PFSK-1 (cell line): ENCODE data around the gene CX3CL1.

Experiments
- FOXP2 ChIP-seq: optimal IDR thresholded peaks from 2 replicates; pipeline ENCODE3; 2011; ENCODE audit warnings: borderline replicate concordance, control low read depth, inconsistent platforms; ENCODE audit not compliant: insufficient read depth; ENCODE audit errors: extremely low read length, extremely low read depth
- POLR2AphosphoS5 ChIP-seq: IDR thresholded peaks from 2 replicates; pipeline ENCODE4 v1.6.1; 2012; ENCODE audit warnings: low read depth, mild to moderate bottlenecking, control low read depth, low read length, moderate library complexity
- SIN3A ChIP-seq: IDR thresholded peaks from 2 replicates; pipeline ENCODE4 v1.6.1; 2012; ENCODE audit warnings: mild to moderate bottlenecking, low read length, moderate library complexity, borderline replicate concordance; ENCODE audit not compliant: insufficient read depth
- TAF1 ChIP-seq: IDR thresholded peaks from 2 replicates; pipeline ENCODE4 v1.6.1; 2012; ENCODE audit warnings: low read length, control low read depth, borderline replicate concordance; ENCODE audit not compliant: insufficient read depth
- TF ChIP-seq, protein P1 (sequence below), 2 experiments: IDR thresholded peaks; 2 replicates each; pipeline versions ENCODE4 v1.6.1 to v1.8.0; 2011 to 2012; ENCODE audit warnings: low read depth in 2 of 2, low read length in 2 of 2, control low read depth in 1 of 2, inconsistent platforms in 1 of 2, mild to moderate bottlenecking in 1 of 2, moderate library complexity in 1 of 2; ENCODE audit not compliant: insufficient read depth in 1 of 2

DNA sequence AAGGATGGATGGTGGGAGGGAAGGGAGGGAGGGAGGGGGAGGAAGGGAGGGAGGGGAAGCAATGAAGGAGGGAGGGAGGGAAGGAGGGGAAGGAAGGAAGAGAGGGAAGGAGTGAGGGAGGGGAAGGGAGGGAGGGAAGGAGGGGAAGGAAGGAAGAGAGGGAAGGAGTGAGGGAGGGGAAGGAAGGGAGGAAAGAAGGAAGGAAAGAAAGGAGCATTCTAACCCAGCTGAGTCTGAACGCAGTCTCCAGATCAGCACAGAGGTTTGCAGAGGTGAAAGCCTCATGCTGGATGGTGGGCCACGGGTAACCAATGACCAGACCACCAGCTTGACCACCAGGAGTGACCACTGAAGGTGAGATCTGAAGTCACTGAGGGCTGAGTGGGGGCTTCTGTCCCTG, 50.9 kb downstream of the CX3CL1 start:
- no peak for TF ChIP-seq TAF1
- TF ChIP-seq, protein P1, sequence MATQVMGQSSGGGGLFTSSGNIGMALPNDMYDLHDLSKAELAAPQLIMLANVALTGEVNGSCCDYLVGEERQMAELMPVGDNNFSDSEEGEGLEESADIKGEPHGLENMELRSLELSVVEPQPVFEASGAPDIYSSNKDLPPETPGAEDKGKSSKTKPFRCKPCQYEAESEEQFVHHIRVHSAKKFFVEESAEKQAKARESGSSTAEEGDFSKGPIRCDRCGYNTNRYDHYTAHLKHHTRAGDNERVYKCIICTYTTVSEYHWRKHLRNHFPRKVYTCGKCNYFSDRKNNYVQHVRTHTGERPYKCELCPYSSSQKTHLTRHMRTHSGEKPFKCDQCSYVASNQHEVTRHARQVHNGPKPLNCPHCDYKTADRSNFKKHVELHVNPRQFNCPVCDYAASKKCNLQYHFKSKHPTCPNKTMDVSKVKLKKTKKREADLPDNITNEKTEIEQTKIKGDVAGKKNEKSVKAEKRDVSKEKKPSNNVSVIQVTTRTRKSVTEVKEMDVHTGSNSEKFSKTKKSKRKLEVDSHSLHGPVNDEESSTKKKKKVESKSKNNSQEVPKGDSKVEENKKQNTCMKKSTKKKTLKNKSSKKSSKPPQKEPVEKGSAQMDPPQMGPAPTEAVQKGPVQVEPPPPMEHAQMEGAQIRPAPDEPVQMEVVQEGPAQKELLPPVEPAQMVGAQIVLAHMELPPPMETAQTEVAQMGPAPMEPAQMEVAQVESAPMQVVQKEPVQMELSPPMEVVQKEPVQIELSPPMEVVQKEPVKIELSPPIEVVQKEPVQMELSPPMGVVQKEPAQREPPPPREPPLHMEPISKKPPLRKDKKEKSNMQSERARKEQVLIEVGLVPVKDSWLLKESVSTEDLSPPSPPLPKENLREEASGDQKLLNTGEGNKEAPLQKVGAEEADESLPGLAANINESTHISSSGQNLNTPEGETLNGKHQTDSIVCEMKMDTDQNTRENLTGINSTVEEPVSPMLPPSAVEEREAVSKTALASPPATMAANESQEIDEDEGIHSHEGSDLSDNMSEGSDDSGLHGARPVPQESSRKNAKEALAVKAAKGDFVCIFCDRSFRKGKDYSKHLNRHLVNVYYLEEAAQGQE (IDR thresholded peaks at IDR 0.05; ENCODE audit: insufficient read depth in 1 of 2, low read depth in 2 of 2, low read length in 2 of 2), result no peak
- TF ChIP-seq POLR2AphosphoS5, result no peak
- no peak for TF ChIP-seq SIN3A
- no peak for TF ChIP-seq FOXP2
